Cortex of kidney (tissue), 1 donor: ENCODE data around the gene HNRNPD.
"Not testable (repeated sequence)": the region's sequence is repeated elsewhere in the genome, so short reads cannot be mapped to it uniquely, and the experiment has no call there.

Experiments
- DNase-seq: peaks from one replicate; lab custom pipeline; 2025; lab: John Stamatoyannopoulos, UW

Gene HNRNPD, protein sequence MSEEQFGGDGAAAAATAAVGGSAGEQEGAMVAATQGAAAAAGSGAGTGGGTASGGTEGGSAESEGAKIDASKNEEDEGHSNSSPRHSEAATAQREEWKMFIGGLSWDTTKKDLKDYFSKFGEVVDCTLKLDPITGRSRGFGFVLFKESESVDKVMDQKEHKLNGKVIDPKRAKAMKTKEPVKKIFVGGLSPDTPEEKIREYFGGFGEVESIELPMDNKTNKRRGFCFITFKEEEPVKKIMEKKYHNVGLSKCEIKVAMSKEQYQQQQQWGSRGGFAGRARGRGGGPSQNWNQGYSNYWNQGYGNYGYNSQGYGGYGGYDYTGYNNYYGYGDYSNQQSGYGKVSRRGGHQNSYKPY

DNA sequence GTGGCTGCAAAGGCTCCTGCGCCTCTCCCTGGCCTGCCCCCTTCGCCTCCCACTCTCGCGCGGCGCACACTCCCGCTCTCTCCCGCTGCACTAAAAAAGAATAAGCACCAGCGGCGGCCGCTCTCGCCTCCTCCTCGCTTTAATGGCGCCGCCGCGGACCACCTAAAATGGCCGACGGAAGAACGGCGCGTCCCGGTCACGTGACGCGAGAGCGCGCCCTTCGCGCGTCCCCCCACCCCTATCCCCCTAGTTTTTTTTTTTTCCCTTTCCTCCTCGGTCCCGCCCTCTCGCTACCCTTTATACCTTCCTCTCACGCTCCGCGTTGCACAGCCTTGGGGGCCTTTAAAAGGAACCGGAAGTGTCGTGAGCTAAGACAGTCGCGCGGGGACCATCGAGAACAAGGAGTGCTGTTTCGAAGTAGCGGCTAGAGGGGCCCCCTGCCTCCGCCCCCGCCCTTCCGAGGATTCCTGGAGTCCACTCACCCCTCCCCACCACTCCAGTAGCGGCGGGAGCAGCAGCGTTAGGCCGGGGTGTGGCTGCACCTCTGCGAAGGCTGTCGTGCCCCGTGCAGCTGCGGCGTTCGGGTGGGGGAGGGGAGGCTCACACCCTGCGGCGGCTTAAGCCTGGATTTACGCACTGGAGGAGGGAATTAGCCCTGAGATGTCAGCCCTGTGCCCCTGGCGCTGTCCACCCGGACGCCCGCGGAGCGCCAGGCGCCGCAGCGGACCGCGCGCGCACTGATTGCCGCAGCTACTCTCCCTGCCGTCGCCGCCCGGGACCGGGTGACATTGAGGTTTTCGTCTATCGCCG, at the start of gene HNRNPD:
HNRNPD (minus strand) TSS at position 176 of the 810 bp plus-strand sequence. CDS start 313 bp downstream, outside the sequence.
- DNase-seq: peak; percentile 97

DNA sequence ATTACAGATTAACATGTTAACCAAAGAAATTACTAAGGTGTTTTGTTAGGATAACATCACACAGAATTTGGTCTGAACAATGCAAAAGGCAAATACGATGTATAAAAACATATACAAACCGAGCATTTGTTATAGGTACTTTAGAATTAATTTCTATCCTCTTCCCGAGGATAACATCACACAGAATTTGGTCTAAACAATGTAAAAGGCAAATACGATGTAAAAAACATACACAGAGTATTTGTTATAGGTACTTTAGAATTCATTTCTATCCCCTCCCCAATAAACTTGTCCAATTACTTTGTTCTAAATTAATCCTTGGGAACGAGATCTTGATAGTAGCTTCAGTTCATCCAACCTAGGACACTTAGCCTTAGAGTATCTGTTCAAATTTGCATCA, 48.8 kb upstream of the HNRNPD start:
- no peak for DNase-seq

DNA sequence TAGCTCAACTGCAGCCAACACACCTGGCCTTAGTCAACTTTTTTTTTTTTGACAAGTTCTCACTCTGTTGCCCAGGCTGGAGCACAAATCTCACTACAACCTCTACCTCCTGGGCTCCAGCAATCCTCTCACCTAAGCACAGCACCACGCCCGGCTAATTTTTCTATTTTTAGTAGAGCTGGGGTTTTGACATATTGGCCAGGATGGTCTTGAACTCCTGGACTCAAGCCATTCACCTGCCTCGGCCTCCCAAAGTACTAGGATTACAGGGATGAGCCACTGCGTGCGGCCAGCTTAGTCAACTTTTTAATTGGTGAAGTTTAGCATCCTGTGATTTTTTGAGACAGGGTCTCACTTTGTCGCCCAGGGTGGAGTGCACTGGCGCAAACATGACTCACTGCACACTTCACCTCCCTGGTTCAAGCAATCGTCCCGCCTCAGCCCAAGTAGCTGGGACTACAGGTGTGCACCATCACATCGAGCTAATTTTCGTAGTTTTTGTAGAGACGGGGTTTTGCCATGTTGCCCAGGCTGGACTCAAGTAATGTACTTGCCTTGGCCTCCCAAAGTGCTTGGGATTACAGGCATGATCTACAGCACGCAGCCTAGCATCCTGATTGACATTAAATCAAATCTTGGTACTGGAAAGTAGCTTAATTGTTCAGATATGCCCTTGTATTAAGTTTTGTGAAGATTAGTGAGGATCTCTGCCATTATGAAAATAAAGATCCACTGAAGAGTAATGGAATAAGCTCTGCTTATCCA, 48.2 kb upstream of the HNRNPD start:
- no peak for DNase-seq

DNA sequence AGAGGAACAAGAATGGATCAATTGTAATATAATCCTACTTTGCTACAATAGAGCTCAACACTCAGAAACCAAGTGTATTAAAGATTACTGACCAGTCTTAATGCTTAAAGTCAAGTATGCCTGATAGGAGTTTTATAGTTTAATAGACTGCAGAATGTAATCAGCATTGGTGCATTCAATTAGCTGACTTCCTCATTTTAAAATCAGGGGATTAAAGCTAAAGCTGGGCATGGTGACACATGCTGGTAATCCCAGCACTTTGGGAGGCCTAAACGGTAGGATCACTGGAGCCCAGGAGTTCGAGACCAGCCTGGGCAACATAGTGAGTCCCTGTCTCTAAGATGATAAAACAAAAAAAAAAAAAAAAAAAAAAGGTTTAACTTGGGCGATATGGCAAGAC, 45.7 kb upstream of the HNRNPD start:
- DNase-seq: no peak

DNA sequence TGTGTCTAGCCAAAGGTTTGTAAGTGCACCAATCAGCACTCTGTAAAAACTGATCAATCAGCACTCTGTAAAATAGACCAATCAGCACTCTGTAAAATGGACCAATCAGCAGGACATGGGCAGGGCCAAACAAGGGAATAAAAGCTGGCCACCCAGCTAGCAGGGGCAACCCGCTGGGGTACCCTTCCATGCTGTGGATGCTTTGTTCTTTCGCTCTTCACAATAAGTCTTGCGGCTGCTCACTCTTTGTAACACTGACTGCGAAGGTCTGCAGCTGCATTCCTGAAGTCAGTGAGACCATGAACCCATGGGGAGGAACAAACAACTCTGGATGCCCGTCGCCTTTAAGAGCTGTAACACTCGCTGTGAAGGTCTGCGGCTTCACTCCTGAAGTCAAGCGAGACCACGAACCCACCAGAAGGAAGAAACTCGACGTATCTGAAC, 42.2 kb upstream of the HNRNPD start:
- DNase-seq: no peak

DNA sequence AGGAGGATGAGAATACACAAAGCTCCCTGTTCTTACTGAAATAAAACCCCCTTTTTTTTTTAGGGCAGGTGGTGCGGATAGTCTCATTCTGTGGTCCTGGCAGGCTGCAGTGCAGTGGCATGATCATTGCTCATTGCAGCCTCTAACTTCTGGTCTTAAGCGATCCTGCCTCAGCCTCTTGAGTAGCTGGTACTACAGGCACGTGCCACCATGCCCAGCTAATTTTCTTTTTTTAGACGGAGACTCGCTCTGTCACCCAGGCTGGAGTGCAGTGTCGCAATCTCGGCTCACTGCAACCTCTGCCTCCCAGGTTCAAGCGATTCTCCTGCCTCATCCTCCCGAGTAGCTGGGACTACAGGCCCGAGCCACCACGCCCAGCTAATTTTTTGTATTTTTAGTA, 41.3 kb upstream of the HNRNPD start:
- DNase-seq: not testable (repeated sequence)

DNA sequence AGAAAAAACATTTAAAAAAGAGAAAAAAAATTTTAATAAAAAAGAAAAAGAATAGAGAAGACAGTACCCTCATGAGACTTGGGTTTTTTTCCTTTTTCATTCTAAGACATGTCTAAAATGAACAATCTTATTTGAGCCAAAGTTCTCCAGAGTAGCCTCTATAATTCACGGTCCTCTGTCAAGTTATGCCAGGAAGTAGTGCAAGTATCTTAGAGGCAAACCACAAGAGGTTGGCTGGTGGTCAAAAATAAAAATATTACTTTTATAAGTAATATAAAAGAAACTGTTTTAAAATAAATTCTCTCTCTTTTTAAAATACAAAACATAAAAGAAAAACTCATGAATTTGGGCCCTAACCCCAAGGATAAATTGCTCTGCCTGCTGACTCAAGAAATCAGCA, 29.9 kb upstream of the HNRNPD start:
- DNase-seq: no peak

DNA sequence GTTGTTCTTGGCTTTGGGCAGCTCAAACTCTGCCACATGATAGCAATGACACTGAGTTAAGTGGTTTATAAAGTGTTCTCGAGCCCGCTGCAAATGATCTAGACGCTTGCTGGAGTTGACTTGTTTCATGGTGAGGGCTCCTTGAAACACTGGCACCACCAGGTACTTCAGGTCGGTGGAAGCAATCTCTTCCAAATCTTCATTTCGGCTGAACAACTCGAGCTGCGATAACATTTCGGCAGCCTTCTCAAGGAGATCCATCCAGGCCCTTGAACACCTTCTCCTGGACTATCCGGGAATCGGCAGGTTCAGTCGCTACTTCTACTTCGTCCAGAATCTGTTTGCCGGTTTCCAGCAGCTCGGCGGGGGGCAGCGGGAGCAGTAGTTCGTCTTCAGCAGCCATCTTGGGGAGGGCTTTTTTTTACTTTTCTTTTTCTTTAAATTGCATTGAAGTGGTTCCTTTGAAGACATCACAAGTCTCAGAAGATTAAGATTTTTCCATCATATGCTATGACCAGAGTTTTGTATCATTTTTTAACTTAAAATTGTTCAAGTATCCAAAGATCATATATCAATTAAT, 28.5 kb upstream of the HNRNPD start:
- DNase-seq: no peak

DNA sequence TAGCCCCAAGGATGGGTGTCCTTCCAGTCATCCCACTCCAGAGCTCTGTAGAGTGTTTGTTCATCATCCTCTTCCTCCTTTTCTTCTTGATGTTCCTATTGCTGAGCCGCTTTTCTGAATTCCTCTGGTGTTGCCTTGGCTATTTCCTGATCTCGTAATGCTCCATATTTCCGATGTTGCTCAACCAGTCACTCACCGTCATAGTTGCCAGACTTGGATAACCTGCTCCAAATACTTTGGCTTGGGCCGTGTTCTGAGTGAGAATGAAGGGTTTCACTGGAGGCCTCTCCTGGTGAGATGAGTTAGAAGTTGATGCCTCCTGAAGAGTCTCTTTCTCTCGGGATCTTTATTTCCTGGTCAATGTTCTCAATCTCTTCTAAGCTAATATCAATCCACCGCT, 27.8 kb upstream of the HNRNPD start:
- no peak for DNase-seq

DNA sequence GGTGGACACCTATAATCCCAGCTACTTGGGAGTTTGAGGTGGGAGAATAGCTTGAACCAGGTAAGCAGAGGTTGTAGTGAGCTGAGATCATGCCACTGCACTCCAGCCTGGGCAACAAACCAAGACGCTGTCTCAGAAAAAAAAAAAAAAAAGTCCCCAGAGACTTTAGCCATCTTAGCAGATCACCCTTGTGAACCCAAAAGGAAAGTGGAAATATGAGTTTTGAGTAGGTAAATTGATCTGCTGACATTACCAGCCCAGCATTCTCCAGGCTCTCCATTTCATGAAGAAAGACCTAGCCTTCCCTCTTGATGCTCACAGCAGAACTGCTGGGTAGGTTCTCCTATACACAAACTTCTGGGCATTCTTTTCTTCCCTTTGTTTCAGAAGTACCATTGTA, 24.5 kb upstream of the HNRNPD start:
- DNase-seq: no peak

DNA sequence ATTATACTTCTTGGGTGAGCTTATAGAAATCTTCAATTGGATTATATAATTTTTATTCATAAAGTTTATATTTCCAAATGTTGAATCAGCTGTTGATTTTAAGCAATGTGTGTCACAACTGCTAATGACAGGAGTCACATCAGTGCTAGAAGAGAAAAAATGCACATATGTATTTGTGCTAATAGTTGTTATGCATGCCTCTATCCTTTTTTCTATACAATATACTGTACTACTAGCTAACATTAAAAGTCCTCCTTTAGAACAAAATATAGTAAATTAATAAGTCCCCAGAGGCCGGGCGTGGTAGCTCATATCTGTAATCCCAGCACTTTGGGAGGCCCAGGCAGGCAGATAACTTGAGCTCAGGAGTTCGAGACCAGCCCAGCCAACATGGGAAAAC, 23.7 kb upstream of the HNRNPD start:
- no peak for DNase-seq

DNA sequence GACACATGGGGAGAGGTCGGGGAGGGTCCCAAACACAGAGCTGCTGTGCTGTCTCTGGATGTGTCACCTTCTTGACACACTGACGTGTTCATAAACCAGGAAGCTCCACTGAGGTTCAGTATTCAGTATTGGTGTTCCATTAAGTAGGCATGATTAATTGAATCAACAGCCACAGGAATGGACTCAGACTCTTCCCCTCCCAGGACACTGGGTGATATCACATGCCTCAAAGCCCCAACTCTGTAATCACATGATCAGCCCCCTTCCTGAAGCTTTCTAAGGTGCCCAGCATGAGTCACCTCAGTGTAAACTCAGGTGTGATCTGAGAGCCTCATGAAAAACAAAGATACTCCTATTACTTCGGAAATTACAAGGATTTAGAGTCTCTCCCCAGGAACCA, 21.1 kb upstream of the HNRNPD start:
- DNase-seq: no peak

DNA sequence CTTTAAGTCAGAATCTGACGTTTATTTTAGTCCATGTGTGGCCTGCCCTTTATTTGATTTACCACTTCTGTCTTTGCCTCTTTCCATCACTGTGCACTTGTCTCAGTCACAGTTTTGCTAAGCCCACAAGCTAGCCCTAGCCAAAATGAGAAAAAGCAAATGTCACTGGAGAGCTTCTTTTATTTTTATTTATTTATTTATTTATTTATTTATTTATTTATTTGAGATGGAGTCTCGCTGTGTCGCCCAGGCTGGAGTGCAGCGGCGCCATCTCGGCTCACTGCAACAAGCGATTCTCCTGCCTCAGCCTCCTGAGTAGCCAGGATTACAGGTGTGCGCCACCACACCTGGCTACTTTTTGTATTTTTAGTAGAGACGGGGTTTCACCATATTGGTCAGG, 16.3 kb upstream of the HNRNPD start:
- DNase-seq: not testable (repeated sequence)

DNA sequence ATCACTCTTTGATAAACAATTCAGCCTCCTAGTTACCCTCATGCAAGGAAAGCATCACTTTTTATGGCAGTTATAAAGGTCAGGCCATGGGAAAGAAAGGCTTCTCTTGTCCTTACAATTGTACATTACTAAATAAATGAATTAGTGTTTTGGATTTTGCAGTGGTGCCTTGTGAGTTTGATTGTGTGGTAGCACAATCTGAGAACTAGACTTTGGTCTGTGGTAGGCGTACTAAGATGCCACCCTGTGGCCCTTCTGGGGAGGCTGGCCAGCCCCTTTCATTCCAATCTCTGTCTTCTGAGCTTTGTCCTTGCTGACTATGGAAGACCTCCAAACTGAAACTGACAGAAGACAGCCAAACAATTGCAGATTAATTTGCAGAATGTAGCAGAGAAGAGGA, 14.6 kb upstream of the HNRNPD start:
- DNase-seq: no peak

DNA sequence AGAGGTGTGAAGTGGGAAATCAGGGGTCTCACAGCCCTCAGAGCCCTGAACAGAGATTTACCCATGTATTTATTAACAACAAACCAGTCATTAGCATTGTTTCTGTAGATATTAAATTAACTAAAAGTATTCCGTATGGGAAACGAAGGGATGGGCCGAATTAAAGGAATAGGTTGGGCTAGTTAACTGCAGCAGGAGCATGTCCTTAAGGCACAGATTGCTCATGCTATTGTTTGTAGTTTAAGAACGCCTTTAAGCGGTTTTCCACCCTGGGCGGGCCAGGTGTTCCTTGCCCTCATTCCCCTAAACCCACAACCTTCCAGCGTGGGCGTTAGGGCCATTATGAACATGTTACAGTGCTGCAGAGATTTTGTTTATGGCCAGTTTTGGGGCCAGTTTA, 12.5 kb upstream of the HNRNPD start:
- not testable (repeated sequence) for DNase-seq

DNA sequence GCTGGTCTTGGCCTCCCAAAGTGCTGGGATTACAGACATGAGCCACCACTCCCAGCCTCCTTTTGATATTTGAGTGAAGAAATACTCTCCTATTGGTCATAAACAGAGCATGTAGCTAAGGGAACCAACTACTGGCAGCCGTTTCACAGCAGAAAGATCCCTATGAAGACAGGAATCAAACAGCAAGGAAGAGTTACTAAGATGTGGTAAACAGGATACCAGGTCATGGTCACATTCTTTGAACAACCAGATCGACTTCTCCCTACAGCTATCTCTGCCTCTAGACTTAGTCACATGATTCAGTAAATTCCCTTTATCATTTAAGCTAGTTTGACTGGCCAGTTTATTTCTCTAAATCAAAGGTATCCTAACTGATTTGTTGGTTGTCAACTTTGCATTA, 9.0 kb upstream of the HNRNPD start:
- no peak for DNase-seq

DNA sequence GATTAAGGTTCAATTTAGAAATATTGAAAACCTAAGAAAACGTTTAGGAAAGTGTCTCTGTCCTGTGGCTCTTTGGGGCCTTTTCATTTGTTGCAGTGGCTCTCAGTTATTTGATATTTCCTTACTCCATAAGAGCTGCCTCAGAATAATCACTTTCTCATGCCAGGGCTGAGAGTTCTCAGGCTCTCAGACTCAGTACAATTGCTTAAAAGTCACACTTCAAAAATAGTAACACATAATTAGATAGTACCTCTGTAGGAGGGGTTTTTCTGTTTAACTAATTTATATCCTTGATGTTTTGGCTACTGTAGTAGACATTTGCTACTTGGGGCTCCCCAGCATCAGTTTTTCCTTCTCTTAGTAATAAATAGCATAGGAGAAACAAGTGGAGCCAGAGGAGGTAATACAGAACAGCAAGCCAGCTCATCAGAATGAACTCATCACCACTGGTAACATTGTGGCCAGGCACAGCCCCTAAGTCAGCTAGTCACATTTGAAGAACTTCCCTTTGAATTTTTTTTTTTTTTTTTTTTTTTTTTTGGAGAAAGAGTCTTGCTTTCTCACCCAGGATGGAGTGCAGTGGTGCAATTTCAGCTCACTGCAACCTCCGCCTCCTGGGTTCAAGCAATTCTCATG, 8.0 kb upstream of the HNRNPD start:
- no peak for DNase-seq

DNA sequence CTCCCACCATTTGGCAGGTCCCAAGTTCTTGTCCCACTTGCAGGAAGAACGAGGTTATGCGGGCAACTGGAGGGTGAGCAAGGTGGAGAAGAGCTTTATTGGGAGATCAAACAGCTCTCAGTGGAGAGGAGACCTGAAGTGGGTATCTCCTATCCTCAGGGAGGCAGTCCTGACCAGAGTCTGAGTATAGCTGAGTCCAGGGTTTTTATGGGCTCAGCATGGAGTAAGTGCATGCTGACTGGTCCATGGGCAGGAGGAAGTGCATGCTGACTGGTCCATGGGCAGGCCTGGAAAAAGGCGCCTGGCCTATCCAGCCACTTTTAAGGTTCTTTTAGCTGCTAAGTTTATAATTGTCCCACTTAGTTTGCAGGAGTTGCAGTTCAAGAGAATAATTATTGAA, 7.4 kb upstream of the HNRNPD start:
- DNase-seq: no peak

DNA sequence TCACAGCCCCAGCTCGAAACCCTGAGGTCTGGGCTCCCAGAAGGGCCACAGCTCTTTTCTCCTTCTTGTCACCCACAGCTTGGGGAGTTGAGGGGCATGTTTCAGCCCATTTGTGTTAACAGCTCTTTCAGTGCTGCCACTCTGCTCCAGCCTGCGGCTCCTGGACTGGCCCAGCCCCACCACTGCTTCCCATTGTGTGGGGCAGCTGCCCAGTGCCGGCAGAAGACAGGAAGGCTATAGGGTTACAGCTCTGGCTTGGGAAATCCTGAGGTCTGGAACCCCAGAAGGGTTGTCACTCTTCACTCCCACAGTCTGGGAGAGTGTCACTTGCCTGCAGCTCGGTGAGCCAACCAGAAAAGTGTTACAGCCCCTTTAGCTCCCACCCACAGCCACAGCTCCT, 7.0 kb upstream of the HNRNPD start:
- DNase-seq: no peak

DNA sequence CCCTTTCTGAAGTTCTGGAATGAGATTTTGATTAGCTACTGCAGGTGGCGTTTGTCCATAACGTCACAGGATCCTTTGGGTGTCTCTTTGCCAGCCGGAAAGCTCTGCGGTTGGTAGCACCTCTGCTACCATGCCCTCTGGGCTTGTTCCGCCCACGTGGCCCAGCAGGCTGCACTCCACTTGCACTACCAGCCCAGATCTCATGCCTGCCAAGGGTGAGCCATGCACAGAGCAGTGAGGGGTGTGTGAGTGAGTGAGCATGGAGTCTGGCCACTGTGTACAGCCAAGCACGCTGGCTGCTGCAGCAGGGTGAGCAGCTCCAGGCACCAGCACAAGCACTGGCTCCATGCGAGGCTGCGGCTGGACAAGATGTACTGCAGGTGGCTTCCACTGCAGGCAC, 6.6 kb upstream of the HNRNPD start:
- DNase-seq: no peak

DNA sequence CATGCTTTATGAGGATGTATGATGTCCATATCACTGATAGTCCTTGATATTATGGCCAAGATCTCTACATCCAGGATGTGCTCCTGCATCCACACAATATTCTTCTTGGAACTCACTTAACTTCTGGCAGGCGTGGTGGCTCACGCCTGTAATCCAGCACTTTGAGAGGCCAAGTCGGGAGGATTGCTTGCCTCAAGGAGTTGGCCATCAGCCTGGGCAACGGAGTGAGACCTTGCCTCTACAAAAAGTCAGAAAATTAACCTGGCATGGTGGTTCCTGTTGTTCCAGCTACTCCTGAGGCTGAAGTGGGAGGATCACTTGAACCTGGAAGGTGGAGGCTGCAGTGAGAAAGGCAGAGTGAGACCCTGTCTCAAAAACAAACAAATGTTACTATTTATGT, 2.3 kb upstream of the HNRNPD start:
- no peak for DNase-seq

DNA sequence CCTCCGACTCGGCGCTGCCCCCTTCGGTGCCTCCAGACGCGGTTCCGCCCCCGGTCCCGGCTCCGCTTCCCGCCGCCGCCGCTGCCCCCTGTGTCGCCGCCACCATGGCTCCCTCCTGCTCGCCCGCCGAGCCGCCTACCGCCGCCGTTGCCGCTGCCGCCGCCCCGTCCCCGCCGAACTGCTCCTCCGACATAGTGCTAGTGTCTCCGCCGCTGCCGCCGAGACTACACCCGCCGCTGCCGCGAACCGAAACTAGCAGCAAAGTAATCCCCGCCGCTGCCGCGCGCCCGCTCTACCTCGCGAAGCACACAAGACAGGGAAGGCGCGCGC, 340 bp downstream of the HNRNPD start:
- no peak for DNase-seq
